Liver (tissue), 3 donors: ENCODE measurements around the gene C19orf47.

Experiments
- ATF3 ChIP-seq: IDR thresholded peaks from 2 replicates; pipeline ENCODE4 v1.6.1; 2016; ENCODE audit warnings: antibody characterized with exemption
- CTCF ChIP-seq: fragments of 150-350 bp; IDR thresholded peaks from 2 replicates; pipeline ENCODE4 v1.5.1; 2017; ENCODE audit warnings: improper control_type of control experiment, low read depth, low read length; ENCODE audit not compliant: missing input control
- RAD21 ChIP-seq, 2 donors: IDR thresholded peaks; 2 replicates each; pipeline ENCODE4 v1.6.1; 2016; ENCODE audit warnings: antibody characterized with exemption in 2 of 2, mild to moderate bottlenecking in 2 of 2
- REST ChIP-seq: IDR thresholded peaks from 2 replicates; pipeline ENCODE4 v1.6.1; 2016; ENCODE audit warnings: antibody characterized with exemption, mild to moderate bottlenecking
- TAF1 ChIP-seq: conservative IDR thresholded peaks from 2 replicates; pipeline ENCODE4 v1.6.1; 2016; ENCODE audit warnings: antibody characterized with exemption, mild to moderate bottlenecking
- donor health status: healthy.
- donor health status: healthy.

- TF ChIP-seq RAD21 (IDR thresholded peaks at IDR 0.05) (no peak), CTCF (no peak), ATF3 (no peak), REST (no peak), TAF1 (no peak)
These were observed 34.8 kb downstream of the C19orf47 start for GRCh38 chr19:40313229-40313983.
